NCI-H2107 (cell line): Measurements from ENCODE around the gene HEATR5B.

ENCODE experiments used
- DNase-seq: peaks from one replicate; lab custom pipeline; 2025; lab: John Stamatoyannopoulos, UW

The HEATR5B gene

GRCh38 chr2:37083873-37084794 lies at the start of gene HEATR5B, which contains the start of gene GPATCH11:
TSS of gene HEATR5B (minus strand) at chr2:37084372. CDS start at chr2:37083414, 958 bp downstream.
TSS of gene GPATCH11 (plus strand) at chr2:37084518. CDS start at chr2:37088382, 3,864 bp downstream.
- peak; percentile 89 for DNase-seq

- no peak for DNase-seq
These were observed 48.7 kb upstream of the HEATR5B start for GRCh38 chr2:37132914-37133313.

GRCh38 chr2:37125416-37125815 lies 41.2 kb upstream of the HEATR5B start:
- no peak for DNase-seq

GRCh38 chr2:37119157-37119556 lies 35.0 kb upstream of the HEATR5B start:
- DNase-seq: no peak

GRCh38 chr2:37117566-37117965 lies 33.4 kb upstream of the HEATR5B start:
- no peak for DNase-seq

GRCh38 chr2:37111958-37112357 lies 27.8 kb upstream of the HEATR5B start:
- no peak for DNase-seq

GRCh38 chr2:37110306-37111212 lies 26.4 kb upstream of the HEATR5B start:
- no peak for DNase-seq

GRCh38 chr2:37109523-37109922 lies 25.4 kb upstream of the HEATR5B start:
- DNase-seq: no peak

- no peak for DNase-seq
These were observed 21.0 kb upstream of the HEATR5B start for GRCh38 chr2:37105150-37105549.

GRCh38 chr2:37104178-37104577 lies 20.0 kb upstream of the HEATR5B start:
- no peak for DNase-seq

GRCh38 chr2:37102588-37102987 lies 18.4 kb upstream of the HEATR5B start:
- DNase-seq: no peak

- no peak for DNase-seq
These were observed 15.9 kb upstream of the HEATR5B start for GRCh38 chr2:37100054-37100453.

- no peak for DNase-seq
These were observed 14.4 kb upstream of the HEATR5B start for GRCh38 chr2:37098416-37099118.

GRCh38 chr2:37096568-37096967 lies 12.4 kb upstream of the HEATR5B start:
- DNase-seq: no peak

GRCh38 chr2:37091873-37092272 lies 7.7 kb upstream of the HEATR5B start:
- DNase-seq: no peak

GRCh38 chr2:37090019-37090477 lies 5.9 kb upstream of the HEATR5B start:
- no peak for DNase-seq

- no peak for DNase-seq
These were observed 1.6 kb upstream of the HEATR5B start for GRCh38 chr2:37085731-37086147.

- no peak for DNase-seq
These were observed 625 bp upstream of the HEATR5B start for GRCh38 chr2:37084797-37085196.

GRCh38 chr2:37080689-37081088 lies 3.5 kb downstream of the HEATR5B start:
- DNase-seq: no peak

- no peak for DNase-seq
These were observed 3.9 kb downstream of the HEATR5B start for GRCh38 chr2:37080266-37080665.

GRCh38 chr2:37070931-37071330 lies 13.2 kb downstream of the HEATR5B start:
- DNase-seq: no peak

- no peak for DNase-seq
These were observed 15.5 kb downstream of the HEATR5B start for GRCh38 chr2:37068686-37069085.
